Smooth muscle cell (in vitro differentiated cells): Measurements from ENCODE around the gene SMIM23. TPM values are rescaled to one million over a fixed set of nuclear protein-coding genes. Genes with fewer than 3 reads are reported as not detected.

Experiments
- DNase-seq: peaks from one replicate; lab custom pipeline; 2025; ENCODE audit not compliant: unreplicated experiment; lab: John Stamatoyannopoulos, UW
- H2AFZ ChIP-seq: fragments of 200-600 bp; sonication (generic); 2 replicates; pipeline ENCODE4 v1.6.0; 2016; ENCODE audit warnings: antibody characterized with exemption, low read depth, mild to moderate bottlenecking
- H3F3A ChIP-seq: fragments of 200-600 bp; sonication (generic); 2 replicates; pipeline ENCODE4 v1.6.0; 2017; ENCODE audit warnings: antibody characterized with exemption, low read depth
- H3K27ac ChIP-seq: fragments of 200-600 bp; sonication (generic); 2 replicates; pipeline ENCODE4 v1.5.1; 2016; ENCODE audit warnings: low read depth, mild to moderate bottlenecking
- H3K27me3 ChIP-seq: fragments of 200-600 bp; sonication (generic); 2 replicates; pipeline ENCODE4 v1.6.1; 2016; ENCODE audit warnings: low read depth, mild to moderate bottlenecking
- H3K36me3 ChIP-seq: fragments of 200-600 bp; sonication (generic); 2 replicates; pipeline ENCODE4 v1.5.1; 2016; ENCODE audit warnings: low read depth
- H3K4me1 ChIP-seq: fragments of 200-600 bp; sonication (generic); 2 replicates; pipeline ENCODE4 v1.5.1; 2016; ENCODE audit warnings: low read depth
- H3K4me2 ChIP-seq: fragments of 200-600 bp; sonication (generic); 2 replicates; pipeline ENCODE4 v1.6.0; 2016; ENCODE audit warnings: mild to moderate bottlenecking
- H3K4me3 ChIP-seq: fragments of 200-600 bp; sonication (generic); 2 replicates; pipeline ENCODE4 v1.5.1; 2016; ENCODE audit warnings: mild to moderate bottlenecking
- H3K79me2 ChIP-seq: fragments of 200-600 bp; sonication (generic); 2 replicates; pipeline ENCODE4 v1.6.0; 2016; ENCODE audit warnings: low read depth, mild to moderate bottlenecking
- H3K9ac ChIP-seq: fragments of 200-600 bp; sonication (generic); 2 replicates; pipeline ENCODE4 v1.6.0; 2016; ENCODE audit warnings: low read depth
- H3K9me3 ChIP-seq: fragments of 200-600 bp; sonication (generic); replicated peaks from 2 replicates; pipeline ENCODE4 v1.5.1; 2016; ENCODE audit warnings: low read depth
- H4K20me1 ChIP-seq: fragments of 200-600 bp; sonication (generic); 2 replicates; pipeline ENCODE4 v1.6.0; 2016; ENCODE audit warnings: low read depth
- CTCF ChIP-seq: fragments of 200-600 bp; sonication (generic); IDR thresholded peaks from 2 replicates; pipeline ENCODE4 v1.5.1; 2017; ENCODE audit warnings: borderline replicate concordance, mild to moderate bottlenecking, antibody characterized with exemption; ENCODE audit not compliant: insufficient read depth, poor library complexity, severe bottlenecking
- WGBS: methylation state at CpG from one replicate; pipeline ENCODE4 v1.1.7; 2016; ENCODE audit warnings: low lambda C conversion rate; 5-methylcytosine and 5-hydroxymethylcytosine counted together
- polyA plus RNA-seq: library from polyadenylated mRNA; unstranded; fragments of >200 nt; fragmentation: Nextera tagmentation; extraction: Ambion mirVana; gene quantifications from 2 replicates; pipeline ENCODE4 v1.2.1, GENCODE V29; 2016
- total RNA-seq: library from RNA; depleted of rRNA; stranded (reverse); fragments of >200 nt; gene quantifications from 2 replicates; pipeline ENCODE4 v1.2.3, GENCODE V29; 2014

SMIM23 gene
- total and polyA plus RNA-seq, 2 experiments from 2014 or later: not detected

DNA sequence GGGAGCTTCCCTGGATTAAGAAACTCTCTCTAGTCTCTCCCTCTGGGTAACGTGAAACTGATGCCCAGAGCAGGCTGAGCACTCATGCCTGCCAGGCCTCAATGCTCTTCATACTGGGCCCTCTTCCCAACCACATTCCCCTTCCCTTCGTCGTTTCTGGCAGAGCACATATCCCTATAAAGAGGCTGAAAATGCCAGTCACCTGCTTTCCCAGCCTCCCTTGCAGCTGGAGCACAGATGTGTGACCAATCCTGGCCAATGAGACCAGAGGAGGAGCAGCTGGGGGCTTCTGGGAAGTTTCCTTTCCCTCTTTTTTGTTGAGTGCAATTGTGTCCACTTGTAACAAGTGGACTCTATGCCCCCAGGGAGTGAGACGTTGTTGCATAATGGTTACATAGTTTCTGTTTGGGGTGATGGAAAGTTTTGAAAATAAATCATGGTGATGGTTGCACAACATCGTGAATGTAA lies 30.2 kb upstream of the SMIM23 start:
- TF ChIP-seq CTCF: no peak
- H3K36me3 ChIP-seq: no peaks in the 10 kb centered on the region
- H3K4me3 ChIP-seq: no peak overlapping the region
- H3K4me2 ChIP-seq: no peak overlapping the region
- H3K79me2 ChIP-seq: no peaks in the 10 kb centered on the region
- no peak overlapping the region for H2AFZ ChIP-seq
- H4K20me1 ChIP-seq: no peaks in the 10 kb centered on the region
- H3F3A ChIP-seq: no peaks in the 10 kb centered on the region
- H3K4me1 ChIP-seq: no peaks in the 10 kb centered on the region
- H3K9me3 ChIP-seq: no peaks in the 10 kb centered on the region
- no peaks in the 10 kb centered on the region for H3K27me3 ChIP-seq
- 89% methylated on average over 5 of the region's 5 CpGs for WGBS
- no peak overlapping the region for H3K27ac ChIP-seq
- no peak for DNase-seq
- no peak overlapping the region for H3K9ac ChIP-seq

DNA sequence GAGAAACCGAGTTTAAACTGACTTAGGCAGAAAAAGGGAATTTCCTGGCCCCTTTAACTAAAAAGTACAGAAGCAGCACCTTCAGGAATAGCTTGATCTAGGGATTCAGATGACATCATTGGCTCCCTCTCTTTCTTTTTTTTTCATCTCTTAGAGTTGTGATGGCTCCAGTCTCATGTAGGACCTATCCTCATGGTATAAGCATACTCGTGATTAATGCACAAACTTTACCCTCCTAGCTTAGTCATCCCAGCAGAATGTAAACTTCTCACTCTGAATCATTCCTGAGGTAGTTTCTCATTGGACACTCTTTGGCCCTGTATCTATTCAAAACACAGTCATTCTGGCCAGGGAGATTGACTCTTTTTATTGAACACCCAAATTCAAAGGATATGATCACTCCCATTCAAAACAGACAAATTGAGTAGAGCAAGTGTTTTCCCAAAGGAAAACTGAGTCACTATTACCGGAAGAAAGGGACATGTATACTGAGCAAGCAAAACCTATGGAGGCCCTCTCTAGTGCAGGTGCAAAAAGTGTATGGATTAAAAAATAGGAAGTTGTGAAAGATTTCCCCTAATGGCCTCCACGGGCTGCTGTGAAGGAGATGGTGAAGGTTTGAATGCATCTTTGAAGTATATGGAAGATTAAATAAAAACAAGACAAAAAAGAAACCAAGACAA lies 27.6 kb upstream of the SMIM23 start:
- no peak for TF ChIP-seq CTCF
- H3K27ac ChIP-seq: peak overlapping the region; percentile 10
- H3K4me2 ChIP-seq: no peak overlapping the region
- H2AFZ ChIP-seq: no peak overlapping the region
- 64% methylated on average over 4 of the region's 4 CpGs for WGBS
- H3K9ac ChIP-seq: no peak overlapping the region
- no peaks in the 10 kb centered on the region for H3K27me3 ChIP-seq
- H3F3A ChIP-seq: no peaks in the 10 kb centered on the region
- H3K4me3 ChIP-seq: no peak overlapping the region
- no peak for DNase-seq
- H4K20me1 ChIP-seq: no peaks in the 10 kb centered on the region
- no peaks in the 10 kb centered on the region for H3K9me3 ChIP-seq
- no peaks in the 10 kb centered on the region for H3K79me2 ChIP-seq
- H3K4me1 ChIP-seq: no peaks in the 10 kb centered on the region
- H3K36me3 ChIP-seq: no peaks in the 10 kb centered on the region

GRCh38 chr5:171759777-171760176 lies 25.8 kb upstream of the SMIM23 start:
- no peak for TF ChIP-seq CTCF
- Histone ChIP-seq H3K9ac (no peak overlapping the region), H3K27ac (no peak overlapping the region), H3F3A (no peaks in the 10 kb centered on the region), H3K27me3 (no peaks in the 10 kb centered on the region), H2AFZ (no peak overlapping the region), H3K36me3 (no peaks in the 10 kb centered on the region), H3K4me2 (no peak overlapping the region), H3K9me3 (no peaks in the 10 kb centered on the region), H3K79me2 (no peaks in the 10 kb centered on the region), H3K4me1 (no peaks in the 10 kb centered on the region), H3K4me3 (no peak overlapping the region), H4K20me1 (no peaks in the 10 kb centered on the region)
- no peak for DNase-seq
- WGBS: 60% methylated on average over 1 of the region's 1 CpG
